SKM-1 treated with dmso at 0.1 percent for 144 hours (cell line): ENCODE results near the gene TYW1.
A peak's percentile ranks its signal among the peaks of the same experiment; 100 is the strongest.
"Not testable (repeated sequence)": the region's sequence is repeated elsewhere in the genome, so short reads cannot be mapped to it uniquely, and the experiment has no call there.

Source experiments
- DNase-seq: peaks from one replicate; lab custom pipeline; 2025; ENCODE audit not compliant: unreplicated experiment; lab: John Stamatoyannopoulos, UW

Gene TYW1

GRCh38 chr7:67045496-67045995, 48.9 kb downstream of the TYW1 start:
- DNase-seq = no peak

GRCh38 chr7:67046819-67047218, 50.2 kb downstream of the TYW1 start:
- not testable (repeated sequence) for DNase-seq

GRCh38 chr7:67049908-67050307, 53.3 kb downstream of the TYW1 start:
- not testable (repeated sequence) for DNase-seq

- not testable (repeated sequence) for DNase-seq
Observed at GRCh38 chr7:67052161-67052560, 55.5 kb downstream of the TYW1 start.

GRCh38 chr7:67056683-67057082, 60.0 kb downstream of the TYW1 start:
- DNase-seq = no peak

- not testable (repeated sequence) for DNase-seq
Observed at GRCh38 chr7:67061321-67061720, 64.7 kb downstream of the TYW1 start.

GRCh38 chr7:67062802-67063201, 66.2 kb downstream of the TYW1 start:
- not testable (repeated sequence) for DNase-seq

GRCh38 chr7:67066950-67067622, 70.5 kb downstream of the TYW1 start:
- not testable (repeated sequence) for DNase-seq

- DNase-seq = not testable (repeated sequence)
Observed at GRCh38 chr7:67076120-67076519, 79.5 kb downstream of the TYW1 start.

GRCh38 chr7:67082880-67083279, 86.2 kb downstream of the TYW1 start:
- DNase-seq = not testable (repeated sequence)

GRCh38 chr7:67089261-67089660, 92.6 kb downstream of the TYW1 start:
- not testable (repeated sequence) for DNase-seq

- DNase-seq = not testable (repeated sequence)
Observed at GRCh38 chr7:67091053-67091452, 94.4 kb downstream of the TYW1 start.

- not testable (repeated sequence) for DNase-seq
Observed at GRCh38 chr7:67098031-67098430, 101.4 kb downstream of the TYW1 start.

- DNase-seq = not testable (repeated sequence)
Observed at GRCh38 chr7:67099406-67099805, 102.8 kb downstream of the TYW1 start.

- DNase-seq = not testable (repeated sequence)
Observed at GRCh38 chr7:67100038-67100437, 103.4 kb downstream of the TYW1 start.

- DNase-seq = no peak
Observed at GRCh38 chr7:67100956-67101361, 104.3 kb downstream of the TYW1 start.

GRCh38 chr7:67104937-67105336, 108.3 kb downstream of the TYW1 start:
- DNase-seq = not testable (repeated sequence)

GRCh38 chr7:67105377-67105776, 108.7 kb downstream of the TYW1 start:
- DNase-seq = peak; percentile 1

- DNase-seq = peak; percentile 10
Observed at GRCh38 chr7:67106255-67106654, 109.6 kb downstream of the TYW1 start.

GRCh38 chr7:67111342-67111741, 114.7 kb downstream of the TYW1 start:
- DNase-seq = not testable (repeated sequence)

GRCh38 chr7:67114483-67115246, 118.0 kb downstream of the TYW1 start:
- not testable (repeated sequence) for DNase-seq

- DNase-seq = not testable (repeated sequence)
Observed at GRCh38 chr7:67120491-67120890, 123.9 kb downstream of the TYW1 start.
